OCI-LY3 (cell line): ENCODE results near the gene NSD1.

Experiments used
- H2AFZ ChIP-seq: fragments of 200-600, 300-600 bp; shearing (Covaris generic); 2 replicates; pipeline ENCODE4 v1.6.0; 2014; ENCODE audit warnings: antibody characterized with exemption, low read depth, low read length
- H3K27ac ChIP-seq: fragments of 200-600, 300-600 bp; sonication (generic); 2 replicates; pipeline ENCODE4 v1.5.1; 2014; ENCODE audit warnings: mild to moderate bottlenecking, low read length, moderate library complexity, mixed read lengths
- H3K27me3 ChIP-seq: fragments of 200-600, 300-600 bp; sonication (generic); 2 replicates; pipeline ENCODE4 v1.6.1; 2014; ENCODE audit warnings: low read depth, low read length, mixed read lengths
- H3K36me3 ChIP-seq: fragments of 200-600, 300-600 bp; sonication (generic); replicated peaks from 2 replicates; pipeline ENCODE3; 2014; ENCODE audit warnings: low read depth, low read length, mixed read lengths
- H3K4me1 ChIP-seq: fragments of 300-600, 200-600 bp; sonication (generic); 2 replicates; pipeline ENCODE4 v1.6.1; 2014; ENCODE audit warnings: low read length, mixed read lengths
- H3K4me2 ChIP-seq: fragments of 200-600, 300-600 bp; sonication (generic); 2 replicates; pipeline ENCODE4 v1.6.1; 2014; ENCODE audit warnings: low read length, mixed read lengths
- H3K4me3 ChIP-seq: fragments of 300-600, 200-600 bp; sonication (generic); 2 replicates; pipeline ENCODE4 v1.5.1; 2014; ENCODE audit warnings: antibody characterized with exemption, mild to moderate bottlenecking, low read length, moderate library complexity
- H3K79me2 ChIP-seq: fragments of 300-600, 200-600 bp; shearing (Covaris generic); 2 replicates; pipeline ENCODE4 v1.6.1; 2014; ENCODE audit warnings: mild to moderate bottlenecking, low read length, mixed read lengths
- H3K9ac ChIP-seq: fragments of 300-600, 200-600 bp; shearing (Covaris generic); 2 replicates; pipeline ENCODE4 v1.6.0; 2014; ENCODE audit warnings: mild to moderate bottlenecking, low read length, moderate library complexity
- H3K9me3 ChIP-seq: fragments of 200-600, 300-600 bp; shearing (Covaris generic); 2 replicates; pipeline ENCODE4 v1.6.1; 2014; ENCODE audit warnings: low read length, mixed read lengths; ENCODE audit not compliant: insufficient read depth
- H4K20me1 ChIP-seq: fragments of 200-600, 300-600 bp; sonication (generic); 2 replicates; pipeline ENCODE4 v1.6.1; 2016; ENCODE audit warnings: low read length, mixed read lengths; ENCODE audit not compliant: insufficient read depth
- EZH2phosphoT487 ChIP-seq: fragments of 200-600 bp; shearing (Covaris generic); IDR thresholded peaks from 2 replicates; pipeline ENCODE4 v1.6.1; 2018; ENCODE audit warnings: antibody characterized with exemption, mixed run types, low read depth
- TF ChIP-seq, protein P1 (sequence below): fragments of 200-600, 300-600 bp; sonication (generic); IDR thresholded peaks from 2 replicates; pipeline ENCODE4 v1.5.1; 2014; ENCODE audit warnings: antibody characterized with exemption, low read length, low read depth

NSD1 gene

DNA sequence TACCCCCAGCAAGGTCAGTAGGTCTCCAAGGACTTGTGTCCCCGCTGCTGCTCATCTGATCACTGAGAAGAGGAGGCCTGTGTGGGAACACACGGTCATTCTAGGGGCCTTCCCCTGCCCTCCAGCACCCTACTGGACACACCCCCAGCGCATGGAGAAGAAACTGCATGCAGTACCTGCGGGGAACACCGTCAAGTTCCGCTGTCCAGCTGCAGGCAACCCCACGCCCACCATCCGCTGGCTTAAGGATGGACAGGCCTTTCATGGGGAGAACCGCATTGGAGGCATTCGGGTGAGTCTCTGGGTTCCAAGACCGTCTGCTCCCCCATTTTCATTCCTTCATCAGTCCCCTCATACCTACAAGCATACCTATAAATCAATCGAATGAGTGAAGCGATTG is 42.8 kb upstream of the NSD1 start:
- Histone ChIP-seq H3K4me3 (no peak overlapping the region), H3K4me1 (0 out of 2 replicates have a peak, but pooled peaks cover 5% of the 10 kb centered on the region), H4K20me1 (no peaks in the 10 kb centered on the region), H3K9ac (no peak overlapping the region), H3K27me3 (peaks cover 18% of the 10 kb centered on the region), H3K9me3 (no peaks in the 10 kb centered on the region), H2AFZ (no peak overlapping the region), H3K79me2 (no peaks in the 10 kb centered on the region), H3K27ac (no peak overlapping the region), H3K4me2 (no peak overlapping the region), H3K36me3 (no peaks in the 10 kb centered on the region)
- TF ChIP-seq, protein P1, sequence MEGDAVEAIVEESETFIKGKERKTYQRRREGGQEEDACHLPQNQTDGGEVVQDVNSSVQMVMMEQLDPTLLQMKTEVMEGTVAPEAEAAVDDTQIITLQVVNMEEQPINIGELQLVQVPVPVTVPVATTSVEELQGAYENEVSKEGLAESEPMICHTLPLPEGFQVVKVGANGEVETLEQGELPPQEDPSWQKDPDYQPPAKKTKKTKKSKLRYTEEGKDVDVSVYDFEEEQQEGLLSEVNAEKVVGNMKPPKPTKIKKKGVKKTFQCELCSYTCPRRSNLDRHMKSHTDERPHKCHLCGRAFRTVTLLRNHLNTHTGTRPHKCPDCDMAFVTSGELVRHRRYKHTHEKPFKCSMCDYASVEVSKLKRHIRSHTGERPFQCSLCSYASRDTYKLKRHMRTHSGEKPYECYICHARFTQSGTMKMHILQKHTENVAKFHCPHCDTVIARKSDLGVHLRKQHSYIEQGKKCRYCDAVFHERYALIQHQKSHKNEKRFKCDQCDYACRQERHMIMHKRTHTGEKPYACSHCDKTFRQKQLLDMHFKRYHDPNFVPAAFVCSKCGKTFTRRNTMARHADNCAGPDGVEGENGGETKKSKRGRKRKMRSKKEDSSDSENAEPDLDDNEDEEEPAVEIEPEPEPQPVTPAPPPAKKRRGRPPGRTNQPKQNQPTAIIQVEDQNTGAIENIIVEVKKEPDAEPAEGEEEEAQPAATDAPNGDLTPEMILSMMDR, result no peak
- no peak for TF ChIP-seq EZH2phosphoT487

DNA sequence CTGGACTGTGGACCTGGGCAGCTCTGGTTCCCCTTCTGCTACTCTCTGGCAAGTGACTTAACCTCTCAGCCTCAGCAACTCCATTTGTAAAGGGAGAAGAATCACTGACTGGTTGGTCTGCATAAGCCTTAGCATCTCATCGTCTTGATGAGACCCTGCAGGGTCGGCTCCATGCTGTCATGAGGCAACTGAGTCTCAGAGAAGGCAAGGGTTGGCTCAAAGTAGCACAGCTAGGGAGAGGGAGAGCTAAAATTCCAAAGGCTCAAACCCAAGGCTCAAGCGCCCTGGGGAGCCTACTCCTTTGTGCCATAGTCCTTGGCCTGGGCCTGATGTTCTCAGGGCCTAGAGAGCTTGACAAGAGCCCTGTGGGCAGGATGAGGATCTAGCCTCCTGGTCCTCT is 42.3 kb upstream of the NSD1 start:
- H3K27me3 ChIP-seq, result peaks cover 18% of the 10 kb centered on the region
- no peak overlapping the region for H2AFZ ChIP-seq
- no peak overlapping the region for H3K27ac ChIP-seq
- no peak overlapping the region for H3K4me3 ChIP-seq
- H3K4me2 ChIP-seq, result no peak overlapping the region
- no peaks in the 10 kb centered on the region for H3K79me2 ChIP-seq
- no peak overlapping the region for H3K9ac ChIP-seq
- H3K9me3 ChIP-seq, result no peaks in the 10 kb centered on the region
- no peak for TF ChIP-seq EZH2phosphoT487
- TF ChIP-seq, protein P1, result no peak
- 0 out of 2 replicates have a peak, but pooled peaks cover 5% of the 10 kb centered on the region for H3K4me1 ChIP-seq
- H3K36me3 ChIP-seq, result no peaks in the 10 kb centered on the region
- no peaks in the 10 kb centered on the region for H4K20me1 ChIP-seq

DNA sequence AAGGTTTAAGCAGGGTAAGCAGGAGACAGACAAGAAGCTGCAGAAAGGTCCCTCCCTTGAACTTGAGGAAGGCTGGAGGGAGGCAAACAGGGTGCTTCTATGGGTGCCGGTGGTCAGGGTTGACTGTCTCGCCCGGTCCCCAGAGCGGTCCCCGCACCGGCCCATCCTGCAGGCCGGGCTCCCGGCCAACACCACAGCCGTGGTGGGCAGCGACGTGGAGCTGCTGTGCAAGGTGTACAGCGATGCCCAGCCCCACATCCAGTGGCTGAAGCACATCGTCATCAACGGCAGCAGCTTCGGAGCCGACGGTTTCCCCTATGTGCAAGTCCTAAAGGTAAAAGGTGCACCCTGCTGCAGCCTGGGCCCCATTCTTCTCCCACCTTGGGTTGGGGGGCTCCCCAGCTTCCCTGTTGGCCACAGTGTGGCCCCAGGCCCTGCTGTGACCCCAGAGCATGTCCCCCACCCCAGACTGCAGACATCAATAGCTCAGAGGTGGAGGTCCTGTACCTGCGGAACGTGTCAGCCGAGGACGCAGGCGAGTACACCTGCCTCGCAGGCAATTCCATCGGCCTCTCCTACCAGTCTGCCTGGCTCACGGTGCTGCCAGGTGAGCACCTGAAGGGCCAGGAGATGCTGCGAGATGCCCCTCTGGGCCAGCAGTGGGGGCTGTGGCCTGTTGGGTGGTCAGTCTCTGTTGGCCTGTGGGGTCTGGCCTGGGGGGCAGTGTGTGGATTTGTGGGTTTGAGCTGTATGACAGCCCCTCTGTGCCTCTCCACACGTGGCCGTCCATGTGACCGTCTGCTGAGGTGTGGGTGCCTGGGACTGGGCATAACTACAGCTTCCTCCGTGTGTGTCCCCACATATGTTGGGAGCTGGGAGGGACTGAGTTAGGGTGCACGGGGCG is 41.1 kb upstream of the NSD1 start:
- H3K9me3 ChIP-seq, result no peaks in the 10 kb centered on the region
- TF ChIP-seq EZH2phosphoT487, result no peak
- TF ChIP-seq, protein P1, result no peak

DNA sequence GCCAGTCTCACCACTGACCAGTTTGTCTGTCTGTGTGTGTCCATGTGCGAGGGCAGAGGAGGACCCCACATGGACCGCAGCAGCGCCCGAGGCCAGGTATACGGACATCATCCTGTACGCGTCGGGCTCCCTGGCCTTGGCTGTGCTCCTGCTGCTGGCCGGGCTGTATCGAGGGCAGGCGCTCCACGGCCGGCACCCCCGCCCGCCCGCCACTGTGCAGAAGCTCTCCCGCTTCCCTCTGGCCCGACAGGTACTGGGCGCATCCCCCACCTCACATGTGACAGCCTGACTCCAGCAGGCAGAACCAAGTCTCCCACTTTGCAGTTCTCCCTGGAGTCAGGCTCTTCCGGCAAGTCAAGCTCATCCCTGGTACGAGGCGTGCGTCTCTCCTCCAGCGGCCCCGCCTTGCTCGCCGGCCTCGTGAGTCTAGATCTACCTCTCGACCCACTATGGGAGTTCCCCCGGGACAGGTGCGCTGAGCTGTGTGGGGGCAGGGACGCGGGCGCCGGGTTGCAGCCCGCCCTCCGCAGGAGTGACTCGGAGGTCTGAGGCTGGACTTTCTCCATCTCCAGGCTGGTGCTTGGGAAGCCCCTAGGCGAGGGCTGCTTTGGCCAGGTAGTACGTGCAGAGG is 40.4 kb upstream of the NSD1 start:
- no peak overlapping the region for H2AFZ ChIP-seq
- H3K9me3 ChIP-seq, result no peaks in the 10 kb centered on the region
- H3K4me3 ChIP-seq, result no peak overlapping the region
- no peaks in the 10 kb centered on the region for H3K4me1 ChIP-seq
- no peaks in the 10 kb centered on the region for H3K79me2 ChIP-seq
- no peak for TF ChIP-seq EZH2phosphoT487
- TF ChIP-seq, protein P1, result no peak
- H3K36me3 ChIP-seq, result no peaks in the 10 kb centered on the region
- no peaks in the 10 kb centered on the region for H4K20me1 ChIP-seq
- peaks cover 12% of the 10 kb centered on the region for H3K27me3 ChIP-seq
- H3K27ac ChIP-seq, result no peak overlapping the region
- H3K9ac ChIP-seq, result no peak overlapping the region
- H3K4me2 ChIP-seq, result no peak overlapping the region

More for the DNA sequence above, 41.1 kb upstream of the NSD1 start:
- H2AFZ ChIP-seq, result no peak overlapping the region
- H3K4me2 ChIP-seq, result no peak overlapping the region
- no peak overlapping the region for H3K9ac ChIP-seq
- H4K20me1 ChIP-seq, result no peaks in the 10 kb centered on the region
- H3K4me3 ChIP-seq, result no peak overlapping the region
- 0 out of 2 replicates have a peak, but pooled peaks cover 2% of the 10 kb centered on the region for H3K4me1 ChIP-seq
- H3K27ac ChIP-seq, result no peak overlapping the region
- H3K36me3 ChIP-seq, result no peaks in the 10 kb centered on the region
- H3K79me2 ChIP-seq, result no peaks in the 10 kb centered on the region
- peaks cover 16% of the 10 kb centered on the region for H3K27me3 ChIP-seq
